ENCODE results near the gene PCDH8. TPM values are rescaled to one million over a fixed set of nuclear protein-coding genes. Genes with fewer than 3 reads are reported as not detected.

Gene PCDH8
- total RNA-seq, 1 experiment from 2014 or later, result 4.8 TPM

- BruUV-seq (replicated peaks), result no TSS peak
- Histone ChIP-seq H3K27ac (ENCODE audit: low read depth, low read length, poor library complexity, severe bottlenecking) (no peak overlapping the region), H3K4me3 (ENCODE audit: low read depth, low read length, poor library complexity, severe bottlenecking) (no peak overlapping the region), H3K9me3 (ENCODE audit: low read depth, low read length, poor library complexity, severe bottlenecking) (no peaks in the 10 kb centered on the region), H3K36me3 (ENCODE audit: insufficient read depth, low read length, poor library complexity, severe bottlenecking) (no peaks in the 10 kb centered on the region), H3K27me3 (replicated peaks; ENCODE audit: insufficient read depth, low read depth, low read length, poor library complexity) (no peaks in the 10 kb centered on the region), H3K4me1 (ENCODE audit: insufficient read depth, low read length, poor library complexity, severe bottlenecking) (no peaks in the 10 kb centered on the region)
- no peak for DNase-seq (ENCODE audit: low spot score)
- TF ChIP-seq EZH2 (IDR thresholded peaks at IDR 0.05; ENCODE audit: borderline replicate concordance, low read depth, low read length, poor library complexity, severe bottlenecking) (no peak), CTCF (conservative IDR thresholded peaks at IDR 0.05; ENCODE audit: low read depth, low read length) (no peak)
- intact Hi-C loops (cut with micrococcal nuclease; ENCODE audit: unreplicated experiment), result loop anchor here (5.0 kb wide), 2 partner anchors 102 to 287 kb away; no protein-coding TSS in a partner anchor
- ChIA-PET POLR2A (ENCODE audit: low non-redundant PET) (no interaction called here), CTCF (no interaction called here)
These were observed 16.5 kb upstream of the PCDH8 start for GRCh38 chr13:52864941-52865340.

- no TSS peak for BruUV-seq (replicated peaks)
- DNase-seq (ENCODE audit: low spot score), result peak; percentile 34
- ChIA-PET POLR2A (ENCODE audit: low non-redundant PET) (no interaction called here), CTCF (no interaction called here)
- Histone ChIP-seq H3K27me3 (replicated peaks; ENCODE audit: insufficient read depth, low read depth, low read length, poor library complexity) (peaks cover 8% of the 10 kb centered on the region), H3K27ac (ENCODE audit: low read depth, low read length, poor library complexity, severe bottlenecking) (no peak overlapping the region), H3K4me3 (ENCODE audit: low read depth, low read length, poor library complexity, severe bottlenecking) (no peak overlapping the region), H3K36me3 (ENCODE audit: insufficient read depth, low read length, poor library complexity, severe bottlenecking) (no peaks in the 10 kb centered on the region), H3K9me3 (ENCODE audit: low read depth, low read length, poor library complexity, severe bottlenecking) (no peaks in the 10 kb centered on the region), H3K4me1 (ENCODE audit: insufficient read depth, low read length, poor library complexity, severe bottlenecking) (no peaks in the 10 kb centered on the region)
- intact Hi-C loops (cut with micrococcal nuclease; ENCODE audit: unreplicated experiment), result loop anchor here (5.0 kb wide), 2 partner anchors 105 to 290 kb away; no protein-coding TSS in a partner anchor
- TF ChIP-seq CTCF (conservative IDR thresholded peaks at IDR 0.05; ENCODE audit: low read depth, low read length), result peak; percentile 89
- TF ChIP-seq EZH2 (IDR thresholded peaks at IDR 0.05; ENCODE audit: borderline replicate concordance, low read depth, low read length, poor library complexity, severe bottlenecking), result no peak
These were observed 14.1 kb upstream of the PCDH8 start for GRCh38 chr13:52862358-52863206.

GRCh38 chr13:52852444-52852843, 4.0 kb upstream of the PCDH8 start:
- Histone ChIP-seq H3K36me3 (ENCODE audit: insufficient read depth, low read length, poor library complexity, severe bottlenecking) (no peaks in the 10 kb centered on the region), H3K27me3 (replicated peaks; ENCODE audit: insufficient read depth, low read depth, low read length, poor library complexity) (peaks cover 81% of the 10 kb centered on the region), H3K4me3 (ENCODE audit: low read depth, low read length, poor library complexity, severe bottlenecking) (no peak overlapping the region), H3K9me3 (ENCODE audit: low read depth, low read length, poor library complexity, severe bottlenecking) (no peaks in the 10 kb centered on the region), H3K4me1 (ENCODE audit: insufficient read depth, low read length, poor library complexity, severe bottlenecking) (peaks cover 25% of the 10 kb centered on the region), H3K27ac (ENCODE audit: low read depth, low read length, poor library complexity, severe bottlenecking) (no peak overlapping the region)
- no peak for DNase-seq (ENCODE audit: low spot score)
- CTCF ChIA-PET, result no interaction called here
- TF ChIP-seq EZH2 (IDR thresholded peaks at IDR 0.05; ENCODE audit: borderline replicate concordance, low read depth, low read length, poor library complexity, severe bottlenecking), result no peak
- TF ChIP-seq CTCF (conservative IDR thresholded peaks at IDR 0.05; ENCODE audit: low read depth, low read length), result no peak
- intact Hi-C loops (cut with micrococcal nuclease; ENCODE audit: unreplicated experiment), result no loop called here
- POLR2A ChIA-PET (ENCODE audit: low non-redundant PET), result no interaction called here
- no TSS peak for BruUV-seq (replicated peaks)

All from A673 (cell line).